ENCODE measurements around the gene FAM168B.

DNA sequence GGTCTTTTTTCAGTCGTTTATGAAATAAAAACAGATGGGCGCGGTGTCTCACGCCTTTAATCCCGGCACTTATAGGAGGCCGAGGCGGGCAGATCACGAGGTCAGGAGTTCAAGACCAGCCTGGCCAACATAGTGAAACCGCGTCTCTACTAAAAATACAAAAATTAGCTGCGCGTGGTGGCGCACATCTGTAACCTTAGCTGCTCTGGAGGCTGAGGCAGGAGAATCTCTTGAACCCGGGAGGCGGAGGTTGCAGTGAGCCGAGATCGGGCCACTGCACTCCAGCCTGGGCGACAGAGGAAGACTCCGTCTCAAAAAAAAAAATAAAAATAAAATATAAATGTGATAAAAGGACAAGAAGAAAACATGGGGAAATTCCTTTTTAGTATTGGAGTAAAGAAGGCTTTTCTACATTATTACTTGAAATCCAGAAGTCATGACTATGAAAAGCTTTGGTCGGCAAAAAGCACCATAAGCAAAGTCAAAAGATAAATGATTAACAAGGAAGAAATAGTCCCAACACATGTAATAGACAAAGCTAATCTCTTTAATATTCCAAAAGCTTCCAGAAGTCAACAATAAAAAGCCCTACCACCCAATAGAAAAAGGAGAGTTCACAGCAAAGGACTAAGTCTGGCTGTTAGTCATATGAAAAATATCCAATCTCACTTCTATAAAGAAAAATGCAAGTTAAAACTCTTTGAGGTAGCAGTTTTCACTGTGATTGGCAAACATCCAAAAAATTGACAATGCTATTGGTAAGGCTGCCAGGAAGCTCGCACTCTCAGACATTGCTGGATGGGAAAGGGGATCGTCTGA lies 1.4 kb upstream of the FAM168B start:
- TF ChIP-seq POLR2AphosphoS5 (IDR thresholded peaks at IDR 0.05): no peak
- TF ChIP-seq, protein P1, sequence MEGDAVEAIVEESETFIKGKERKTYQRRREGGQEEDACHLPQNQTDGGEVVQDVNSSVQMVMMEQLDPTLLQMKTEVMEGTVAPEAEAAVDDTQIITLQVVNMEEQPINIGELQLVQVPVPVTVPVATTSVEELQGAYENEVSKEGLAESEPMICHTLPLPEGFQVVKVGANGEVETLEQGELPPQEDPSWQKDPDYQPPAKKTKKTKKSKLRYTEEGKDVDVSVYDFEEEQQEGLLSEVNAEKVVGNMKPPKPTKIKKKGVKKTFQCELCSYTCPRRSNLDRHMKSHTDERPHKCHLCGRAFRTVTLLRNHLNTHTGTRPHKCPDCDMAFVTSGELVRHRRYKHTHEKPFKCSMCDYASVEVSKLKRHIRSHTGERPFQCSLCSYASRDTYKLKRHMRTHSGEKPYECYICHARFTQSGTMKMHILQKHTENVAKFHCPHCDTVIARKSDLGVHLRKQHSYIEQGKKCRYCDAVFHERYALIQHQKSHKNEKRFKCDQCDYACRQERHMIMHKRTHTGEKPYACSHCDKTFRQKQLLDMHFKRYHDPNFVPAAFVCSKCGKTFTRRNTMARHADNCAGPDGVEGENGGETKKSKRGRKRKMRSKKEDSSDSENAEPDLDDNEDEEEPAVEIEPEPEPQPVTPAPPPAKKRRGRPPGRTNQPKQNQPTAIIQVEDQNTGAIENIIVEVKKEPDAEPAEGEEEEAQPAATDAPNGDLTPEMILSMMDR (IDR thresholded peaks at IDR 0.05): no peak

Measured in prostate gland (tissue), 2 donors.